ENCODE results near the gene COG2. TPM values are rescaled to one million over a fixed set of nuclear protein-coding genes. Genes with fewer than 3 reads are reported as not detected.

COG2 gene
- total RNA-seq, 1 experiment from 2014 or later: 46.9 TPM

GRCh38 chr1:230701895-230702768 is 59.9 kb downstream of the COG2 start:
- no peak for TF ChIP-seq CTCF (IDR thresholded peaks at IDR 0.05; ENCODE audit: insufficient read depth in 1 of 2, low read depth in 1 of 2, low read length in 1 of 2, severe bottlenecking in 1 of 2, unreplicated experiment in 1 of 2)
- Histone ChIP-seq H3K9me3 (no peaks in the 10 kb centered on the region), H3K27me3 (replicated peaks; ENCODE audit: control insufficient read depth, insufficient read depth, low read length) (no peaks in the 10 kb centered on the region), H3K4me1 (peaks cover 42% of the 10 kb centered on the region), H3K36me3 (ENCODE audit: control insufficient read depth, insufficient read depth, low read length) (peaks cover 7% of the 10 kb centered on the region; the same call in 1 of the 2 replicates), H3K4me3 (ENCODE audit: low read depth, low read length) (no peak overlapping the region)
- H3K27ac Mint-ChIP-seq (ENCODE audit: unreplicated experiment): peak overlapping the region; percentile 96
- DNase-seq: peak; percentile 85 to 89
- H3K36me3 Mint-ChIP-seq (ENCODE audit: insufficient read depth, unreplicated experiment): peaks cover 17% of the 10 kb centered on the region
- H3K9me3 Mint-ChIP-seq (ENCODE audit: unreplicated experiment): no peaks in the 10 kb centered on the region
- BruUV-seq (replicated peaks): no TSS peak
- peaks cover 52% of the 10 kb centered on the region for H3K4me1 Mint-ChIP-seq (ENCODE audit: low read depth, unreplicated experiment)
- intact Hi-C loops (cut with micrococcal nuclease; ENCODE audit: unreplicated experiment): loop anchor here (1.0 to 2.0 kb wide), 2 partner anchors 7 to 27 kb away; no protein-coding TSS in a partner anchor
- H3K27me3 Mint-ChIP-seq (ENCODE audit: insufficient read depth, unreplicated experiment): no peaks in the 10 kb centered on the region
- CTCF ChIA-PET: interaction anchor here (0.8 to 1.7 kb wide), 5 partner anchors 12 to 71 kb away, joined by 3 to 5 read pairs (median 4); partner anchors contain the start of gene AGT
- H3K4me3 Mint-ChIP-seq (ENCODE audit: unreplicated experiment): peak overlapping the region; percentile 80
- POLR2A ChIA-PET: interaction anchor here (0.6 to 0.7 kb wide), 2 partner anchors 10 to 100 kb away, joined by 3 read pairs; no protein-coding TSS in a partner anchor

- CTCF ChIA-PET: interaction anchor here (0.8 to 1.7 kb wide), 5 partner anchors 11 to 70 kb away, joined by 3 to 5 read pairs (median 4); partner anchors contain the start of gene AGT
- no peak overlapping the region for H3K4me3 ChIP-seq (ENCODE audit: low read depth, low read length)
- peaks cover 9% of the 10 kb centered on the region; the same call in 1 of the 2 replicates for H3K36me3 ChIP-seq (ENCODE audit: control insufficient read depth, insufficient read depth, low read length)
- DNase-seq: peak; percentile 86 to 92
- Mint-ChIP-seq H3K9me3 (ENCODE audit: unreplicated experiment) (no peaks in the 10 kb centered on the region), H3K27me3 (ENCODE audit: insufficient read depth, unreplicated experiment) (no peaks in the 10 kb centered on the region), H3K36me3 (ENCODE audit: insufficient read depth, unreplicated experiment) (peaks cover 17% of the 10 kb centered on the region), H3K4me1 (ENCODE audit: low read depth, unreplicated experiment) (peaks cover 58% of the 10 kb centered on the region), H3K4me3 (ENCODE audit: unreplicated experiment) (peak overlapping the region; percentile 80), H3K27ac (ENCODE audit: unreplicated experiment) (peak overlapping the region; percentile 96)
- no peaks in the 10 kb centered on the region for H3K9me3 ChIP-seq
- BruUV-seq (replicated peaks): no TSS peak
- POLR2A ChIA-PET: interaction anchor here (0.6 to 0.7 kb wide), 2 partner anchors 11 to 99 kb away, joined by 3 read pairs; no protein-coding TSS in a partner anchor
- H3K27me3 ChIP-seq (replicated peaks; ENCODE audit: control insufficient read depth, insufficient read depth, low read length): no peaks in the 10 kb centered on the region
- H3K4me1 ChIP-seq: peaks cover 49% of the 10 kb centered on the region
- intact Hi-C loops (cut with micrococcal nuclease; ENCODE audit: unreplicated experiment): loop anchor here (2.0 kb wide), 1 partner anchor 26 kb away; no protein-coding TSS in a partner anchor
- TF ChIP-seq CTCF (IDR thresholded peaks at IDR 0.05; ENCODE audit: insufficient read depth in 1 of 2, low read depth in 1 of 2, low read length in 1 of 2, severe bottlenecking in 1 of 2, unreplicated experiment in 1 of 2): no peak
Observed at GRCh38 chr1:230702934-230703678, 60.8 kb downstream of the COG2 start.

All from Caco-2 (cell line).